Middle frontal gyrus (tissue), 1 donor: ENCODE measurements around the gene NKAIN2.

ENCODE experiments used
- DNase-seq: peaks from one replicate; pipeline ENCODE4 v3.0.0-alpha.2; 2015; ENCODE audit warnings: low spot score; ENCODE audit errors: extremely low spot score

NKAIN2 gene

GRCh38 chr6:124872361-124873065, 1068.8 kb downstream of the NKAIN2 start:
- DNase-seq = no peak

GRCh38 chr6:124873066-124873410, 1069.4 kb downstream of the NKAIN2 start:
- no peak for DNase-seq
